NOMO-1 treated with dmso at 0.1 percent for 144 hours (cell line): Measurements from ENCODE around the gene COL4A2.
"Not testable (repeated sequence)": the region's sequence is repeated elsewhere in the genome, so short reads cannot be mapped to it uniquely, and the experiment has no call there.

ENCODE experiments used
- DNase-seq: peaks from one replicate; lab custom pipeline; 2025; ENCODE audit not compliant: unreplicated experiment; lab: John Stamatoyannopoulos, UW

COL4A2 gene

GRCh38 chr13:110524541-110525257 lies 217.6 kb downstream of the COL4A2 start:
- DNase-seq = no peak

DNA sequence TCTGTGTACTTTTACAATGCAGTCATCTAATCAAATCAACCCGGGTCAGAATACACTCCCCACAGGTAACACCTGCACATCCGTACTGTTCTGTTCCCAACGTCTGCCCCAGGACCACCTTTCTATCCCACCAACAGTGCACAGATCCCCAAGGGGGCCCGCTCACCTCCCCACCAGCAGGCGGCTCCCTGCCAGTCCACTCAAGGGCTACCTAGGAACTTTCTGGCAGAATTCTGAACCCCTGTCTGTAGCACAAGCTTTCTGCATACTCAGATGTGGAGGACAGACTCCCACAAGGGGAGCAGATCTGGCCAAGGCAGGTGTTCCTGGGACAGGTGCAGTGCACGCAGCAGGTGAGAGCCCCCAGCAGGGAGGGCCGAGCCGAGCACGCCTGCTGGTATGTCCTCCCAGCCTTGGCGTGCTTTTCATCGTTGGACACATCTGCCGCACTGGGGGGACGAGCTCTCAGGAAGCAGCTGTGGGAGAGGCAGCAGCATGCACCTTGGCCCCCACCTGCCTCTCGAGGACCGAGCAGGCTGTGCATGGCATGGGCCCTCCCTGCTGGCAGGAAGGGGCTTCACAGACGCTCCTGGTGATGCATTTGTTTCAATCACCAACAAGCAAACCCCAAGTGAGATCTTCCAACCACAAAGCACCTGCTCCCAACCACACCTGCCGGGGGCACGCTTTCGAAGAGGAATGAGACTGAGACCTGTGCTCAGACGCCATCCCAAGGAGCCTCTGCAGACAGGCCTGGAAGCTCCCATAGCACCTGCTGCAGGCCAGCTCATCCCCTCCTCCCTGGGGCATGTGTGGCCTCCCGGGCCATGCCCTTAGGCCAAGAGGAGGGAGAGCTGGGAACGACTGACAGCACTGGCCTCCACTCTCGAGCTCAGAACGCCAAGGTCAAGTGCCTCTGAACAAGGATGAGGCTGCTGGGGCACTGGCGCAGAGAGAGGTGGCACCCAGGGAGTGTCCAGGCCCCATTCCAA lies 218.5 kb downstream of the COL4A2 start:
- no peak for DNase-seq

DNA sequence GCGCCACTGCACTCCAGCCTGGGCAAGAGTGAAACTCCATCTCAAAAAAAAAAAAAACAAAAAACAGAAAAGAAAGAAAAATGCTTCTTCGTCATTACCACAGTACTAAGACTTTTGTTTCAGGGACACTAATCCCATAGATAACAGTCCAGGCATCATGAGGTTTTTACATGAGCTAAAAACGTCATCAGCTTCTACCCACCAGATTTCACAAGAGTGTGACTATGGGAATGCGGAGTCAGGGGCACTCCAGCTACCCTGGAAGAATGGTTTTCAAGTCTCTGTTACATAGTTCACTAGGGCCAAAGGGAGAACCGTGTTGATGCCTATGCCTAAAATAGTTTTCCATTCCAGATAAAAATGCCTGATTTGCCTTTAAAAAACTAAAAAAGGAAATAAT lies 221.3 kb downstream of the COL4A2 start:
- peak; percentile 11 for DNase-seq

DNA sequence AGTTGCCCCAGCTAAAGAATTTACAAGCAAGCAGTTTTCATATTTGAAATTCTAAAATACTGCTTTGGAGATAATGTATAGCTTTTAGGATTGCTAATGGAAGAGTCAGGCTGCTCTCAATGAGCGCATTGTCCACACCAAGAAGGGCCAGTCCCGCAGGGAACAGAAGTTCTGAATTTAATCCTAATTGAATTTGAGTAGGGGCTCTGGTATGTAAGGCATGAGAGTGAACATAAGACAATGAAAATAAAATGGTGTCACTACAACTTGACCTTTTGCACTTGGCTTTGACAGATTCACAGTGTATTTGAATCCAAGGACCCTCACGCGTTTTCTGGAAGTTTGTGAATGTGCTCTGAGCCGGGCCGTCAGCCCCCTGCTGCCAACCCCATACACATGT lies 221.8 kb downstream of the COL4A2 start:
- DNase-seq = no peak

- no peak for DNase-seq
These were observed 222.6 kb downstream of the COL4A2 start for GRCh38 chr13:110529522-110530311.

DNA sequence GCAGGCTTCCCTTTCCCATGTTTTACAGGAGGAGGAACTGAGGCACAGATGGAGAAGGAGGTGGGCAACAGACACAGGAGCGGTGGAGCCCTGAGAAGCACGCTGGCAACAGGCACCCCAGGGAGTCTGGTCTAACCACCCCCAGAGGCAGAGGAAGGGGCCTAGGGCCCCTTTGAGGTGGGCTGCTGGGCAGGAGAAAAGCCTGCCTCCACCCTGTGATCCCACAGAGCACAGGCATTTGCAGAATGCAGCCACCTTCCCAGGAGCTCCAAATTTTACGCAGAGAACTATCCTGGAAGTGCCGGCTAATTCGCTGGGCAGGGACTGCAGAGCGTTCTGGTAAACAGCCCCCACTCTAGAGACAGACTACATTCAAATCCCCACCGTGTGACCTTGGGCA lies 224.0 kb downstream of the COL4A2 start:
- DNase-seq = no peak

DNA sequence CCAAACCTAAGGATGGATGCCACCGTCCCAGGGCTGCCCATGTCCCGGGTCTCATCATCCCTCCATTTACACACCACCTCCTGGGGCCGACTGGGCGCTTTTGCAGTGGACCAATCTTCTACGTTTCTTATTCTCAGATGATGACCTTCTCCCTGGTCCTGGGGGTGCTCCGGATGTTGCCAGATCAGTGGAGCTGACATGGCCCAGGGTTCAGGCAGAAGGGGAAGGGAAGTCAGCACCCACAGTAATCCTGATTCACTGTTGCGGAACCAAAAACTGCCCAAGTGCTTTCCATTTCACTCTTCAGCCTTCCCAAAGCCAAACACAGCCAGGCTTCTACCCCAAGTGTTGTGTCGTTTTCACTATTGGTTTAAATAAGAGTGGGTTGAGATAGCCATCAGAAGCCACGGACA lies 224.6 kb downstream of the COL4A2 start:
- no peak for DNase-seq

DNA sequence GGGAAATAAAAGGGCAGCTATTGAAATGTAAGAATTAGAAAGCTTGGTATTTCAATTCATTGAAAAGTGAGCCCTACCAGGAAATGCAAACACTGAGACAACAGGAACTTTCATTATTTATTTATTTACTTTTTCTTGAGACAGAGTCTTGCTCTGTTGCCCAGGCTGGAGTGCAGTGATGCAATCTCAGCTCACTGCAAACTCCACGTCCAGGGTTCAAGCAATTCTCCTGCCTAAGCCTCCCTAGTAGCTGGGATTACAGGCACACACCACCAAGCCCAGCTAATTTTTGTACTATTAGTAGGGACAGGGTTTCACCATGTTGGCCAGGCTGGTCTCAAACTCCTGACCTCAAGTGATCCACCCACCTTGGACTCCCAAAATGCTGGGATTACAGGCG lies 225.2 kb downstream of the COL4A2 start:
- not testable (repeated sequence) for DNase-seq

GRCh38 chr13:110533771-110534670 lies 226.9 kb downstream of the COL4A2 start:
- DNase-seq = no peak

GRCh38 chr13:110535526-110535925 lies 228.4 kb downstream of the COL4A2 start:
- no peak for DNase-seq

- DNase-seq = peak; percentile 92
These were observed 229.1 kb downstream of the COL4A2 start for GRCh38 chr13:110536006-110536693.

GRCh38 chr13:110538632-110539031 lies 231.5 kb downstream of the COL4A2 start:
- DNase-seq = no peak

DNA sequence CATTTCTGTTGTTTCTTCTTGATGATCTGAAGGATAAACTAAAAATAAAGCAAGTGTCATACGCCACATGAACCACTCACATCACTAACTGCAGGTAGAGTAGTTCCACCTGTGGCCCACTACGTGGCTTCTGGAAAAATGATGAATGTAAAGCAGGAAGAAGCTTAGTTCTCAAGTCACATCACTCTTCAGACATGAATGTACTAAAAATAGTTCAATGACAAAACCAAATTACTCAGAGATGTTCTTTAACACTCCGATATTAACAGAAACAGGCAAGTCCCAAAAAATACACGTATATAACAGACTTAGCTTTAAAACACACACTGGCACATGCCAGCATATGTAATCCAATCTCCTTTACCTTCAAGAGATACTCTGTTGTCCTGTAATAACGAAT lies 232.8 kb downstream of the COL4A2 start:
- DNase-seq = no peak

DNA sequence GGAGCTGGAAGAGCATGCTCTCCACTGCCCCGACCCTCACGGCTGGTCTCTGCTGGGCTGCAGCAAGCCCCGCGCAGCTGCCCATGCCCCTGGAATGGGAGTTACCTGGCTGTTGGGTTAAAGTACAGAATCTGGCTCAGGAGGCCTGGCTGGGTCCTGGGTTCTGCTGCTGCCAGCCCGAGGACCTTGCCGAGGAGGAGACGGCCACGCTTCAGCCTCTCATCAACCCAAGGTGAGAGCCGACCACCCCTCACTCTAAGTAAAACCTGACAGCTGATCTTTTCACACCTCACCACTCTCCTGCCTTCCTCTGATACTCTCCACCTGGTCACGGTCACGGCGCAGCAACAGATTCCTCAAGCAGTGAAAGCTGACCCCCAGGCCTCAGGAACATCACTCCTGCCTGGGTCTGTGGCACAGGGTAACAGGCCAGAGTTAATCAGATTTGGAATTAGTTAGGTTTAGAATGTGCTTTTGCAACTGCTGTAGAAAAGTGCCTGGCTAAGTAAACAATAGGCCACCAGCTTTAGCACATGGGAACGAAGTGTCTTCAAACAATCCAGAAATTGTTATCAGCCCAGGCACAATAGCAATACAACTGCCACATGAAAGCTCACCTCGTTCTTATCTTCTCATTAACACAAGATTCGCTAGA lies 233.9 kb downstream of the COL4A2 start:
- no peak for DNase-seq

GRCh38 chr13:110541526-110541920 lies 234.4 kb downstream of the COL4A2 start:
- no peak for DNase-seq

GRCh38 chr13:110542169-110542796 lies 235.2 kb downstream of the COL4A2 start:
- no peak for DNase-seq

GRCh38 chr13:110546378-110546777 lies 239.3 kb downstream of the COL4A2 start:
- DNase-seq = no peak

GRCh38 chr13:110546926-110547325 lies 239.8 kb downstream of the COL4A2 start:
- no peak for DNase-seq
